Measurements from ENCODE around the gene PKD2.

PKD2 gene

GRCh38 chr4:87978681-87979080 lies 28.8 kb upstream of the PKD2 start:
- in situ Hi-C loops (cut with MboI; ENCODE audit: low sequenced_read_pairs, unreplicated experiment): loop anchor here (10.0 kb wide), 1 partner anchor 124 kb away; no protein-coding TSS in a partner anchor
- DNase-seq (ENCODE audit: low spot score): no peak
- TF ChIP-seq, protein P1, sequence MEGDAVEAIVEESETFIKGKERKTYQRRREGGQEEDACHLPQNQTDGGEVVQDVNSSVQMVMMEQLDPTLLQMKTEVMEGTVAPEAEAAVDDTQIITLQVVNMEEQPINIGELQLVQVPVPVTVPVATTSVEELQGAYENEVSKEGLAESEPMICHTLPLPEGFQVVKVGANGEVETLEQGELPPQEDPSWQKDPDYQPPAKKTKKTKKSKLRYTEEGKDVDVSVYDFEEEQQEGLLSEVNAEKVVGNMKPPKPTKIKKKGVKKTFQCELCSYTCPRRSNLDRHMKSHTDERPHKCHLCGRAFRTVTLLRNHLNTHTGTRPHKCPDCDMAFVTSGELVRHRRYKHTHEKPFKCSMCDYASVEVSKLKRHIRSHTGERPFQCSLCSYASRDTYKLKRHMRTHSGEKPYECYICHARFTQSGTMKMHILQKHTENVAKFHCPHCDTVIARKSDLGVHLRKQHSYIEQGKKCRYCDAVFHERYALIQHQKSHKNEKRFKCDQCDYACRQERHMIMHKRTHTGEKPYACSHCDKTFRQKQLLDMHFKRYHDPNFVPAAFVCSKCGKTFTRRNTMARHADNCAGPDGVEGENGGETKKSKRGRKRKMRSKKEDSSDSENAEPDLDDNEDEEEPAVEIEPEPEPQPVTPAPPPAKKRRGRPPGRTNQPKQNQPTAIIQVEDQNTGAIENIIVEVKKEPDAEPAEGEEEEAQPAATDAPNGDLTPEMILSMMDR (IDR thresholded peaks at IDR 0.05; ENCODE audit: borderline replicate concordance, control extremely low read depth, extremely low read depth, insufficient read depth, missing control alignments): no peak

DNA sequence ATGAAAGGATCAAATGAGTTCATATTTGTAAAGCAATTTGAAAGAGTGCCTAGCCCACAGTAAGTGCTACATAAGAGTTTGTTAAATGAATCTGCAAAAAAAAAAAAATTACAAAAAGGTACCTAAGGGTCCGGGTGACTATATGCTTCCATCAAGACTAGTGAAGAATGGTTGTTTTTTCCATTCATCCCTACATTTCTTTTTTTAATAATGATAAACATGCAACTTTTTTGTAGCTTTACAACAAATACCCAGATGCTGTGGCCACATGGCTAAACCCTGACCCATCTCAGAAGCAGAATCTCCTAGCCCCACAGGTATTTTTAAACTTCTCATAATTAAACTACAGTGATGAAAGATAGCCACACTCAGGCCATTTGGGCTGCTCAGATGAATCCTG lies 27.6 kb upstream of the PKD2 start:
- DNase-seq (ENCODE audit: low spot score): no peak
- TF ChIP-seq, protein P1 (IDR thresholded peaks at IDR 0.05; ENCODE audit: borderline replicate concordance, control extremely low read depth, extremely low read depth, insufficient read depth, missing control alignments): no peak
- in situ Hi-C loops (cut with MboI; ENCODE audit: low sequenced_read_pairs, unreplicated experiment): loop anchor here (10.0 kb wide), 1 partner anchor 125 kb away; no protein-coding TSS in a partner anchor

- in situ Hi-C loops (cut with MboI; ENCODE audit: low sequenced_read_pairs, unreplicated experiment): no loop called here
- DNase-seq (ENCODE audit: low spot score): no peak
- TF ChIP-seq, protein P1 (IDR thresholded peaks at IDR 0.05; ENCODE audit: borderline replicate concordance, control extremely low read depth, extremely low read depth, insufficient read depth, missing control alignments): no peak
Observed at GRCh38 chr4:87981486-87981885, 25.9 kb upstream of the PKD2 start.

- in situ Hi-C loops (cut with MboI; ENCODE audit: low sequenced_read_pairs, unreplicated experiment): no loop called here
- TF ChIP-seq, protein P1 (IDR thresholded peaks at IDR 0.05; ENCODE audit: borderline replicate concordance, control extremely low read depth, extremely low read depth, insufficient read depth, missing control alignments): no peak
- DNase-seq (ENCODE audit: low spot score): no peak
Observed at GRCh38 chr4:87982036-87982435, 25.4 kb upstream of the PKD2 start.

- in situ Hi-C loops (cut with MboI; ENCODE audit: low sequenced_read_pairs, unreplicated experiment): no loop called here
- DNase-seq (ENCODE audit: low spot score): no peak
- TF ChIP-seq, protein P1 (IDR thresholded peaks at IDR 0.05; ENCODE audit: borderline replicate concordance, control extremely low read depth, extremely low read depth, insufficient read depth, missing control alignments): no peak
Observed at GRCh38 chr4:87982446-87983010, 24.9 kb upstream of the PKD2 start.

DNA sequence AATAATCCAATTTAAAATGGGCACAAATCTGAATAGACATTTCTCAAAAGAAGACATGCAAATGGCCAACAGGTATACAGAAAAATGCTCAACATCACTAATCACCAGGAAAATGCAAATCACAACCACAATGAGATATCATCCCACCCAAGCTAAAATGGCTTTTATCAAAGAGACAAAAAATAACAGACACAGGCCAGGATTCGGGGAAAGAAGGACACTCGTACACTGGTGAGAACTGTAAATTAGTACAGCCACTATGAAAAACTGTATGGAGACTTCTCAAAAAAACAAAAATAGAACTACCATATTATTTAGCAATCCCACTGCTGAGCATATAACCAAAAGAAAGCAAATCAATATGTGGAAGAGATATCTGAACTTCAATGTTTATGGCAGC lies 23.4 kb upstream of the PKD2 start:
- in situ Hi-C loops (cut with MboI; ENCODE audit: low sequenced_read_pairs, unreplicated experiment): no loop called here
- no peak for DNase-seq (ENCODE audit: low spot score)
- TF ChIP-seq, protein P1 (IDR thresholded peaks at IDR 0.05; ENCODE audit: borderline replicate concordance, control extremely low read depth, extremely low read depth, insufficient read depth, missing control alignments): no peak
